ENCODE results near the gene NT5DC4. TPM values are rescaled to one million over a fixed set of nuclear protein-coding genes. Genes with fewer than 3 reads are reported as not detected.

The NT5DC4 gene
- not detected for total RNA-seq

DNA sequence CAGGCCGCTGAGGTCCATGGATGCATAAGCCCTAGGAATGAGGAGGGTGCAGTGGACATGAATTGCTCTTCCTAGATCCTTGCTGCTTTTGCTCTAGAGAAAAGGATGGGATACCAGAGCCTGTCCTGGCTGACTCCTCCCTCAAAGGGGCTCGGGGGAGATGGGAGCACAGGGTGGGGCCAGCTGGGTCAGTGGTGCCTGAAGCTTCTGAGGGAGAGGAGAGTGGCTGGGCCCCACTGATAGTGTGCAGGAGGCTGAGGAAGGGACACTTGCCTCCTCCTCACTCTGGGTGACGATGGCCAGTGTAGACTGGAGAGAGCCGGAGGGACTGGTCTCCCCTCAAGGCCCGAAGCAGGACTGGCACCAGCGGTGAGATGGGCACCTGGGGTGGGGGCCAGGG is at the start of gene NT5DC4:
NT5DC4 (plus strand) TSS at position 236 of the 400 bp plus-strand sequence; CDS start at position 296, 60 bp downstream.
- H3K4me1 Mint-ChIP-seq = peaks cover 7% of the 10 kb centered on the region
- DNase-seq = no peak
- no peaks in the 10 kb centered on the region for H3K9me3 Mint-ChIP-seq (ENCODE audit: low read depth)
- CTCF ChIA-PET = interaction anchor here (11.2 to 14.1 kb wide), 2 partner anchors 93 to 117 kb away, joined by 155 to 247 read pairs; no protein-coding TSS in a partner anchor
- H3K36me3 Mint-ChIP-seq = no peaks in the 10 kb centered on the region
- H3K4me3 Mint-ChIP-seq = no peak within 1 kb of the TSS
- no peak for ATAC-seq
- peaks cover 8% of the 10 kb centered on the region for H3K27me3 Mint-ChIP-seq
- no peak within 1 kb of the TSS for H3K27ac Mint-ChIP-seq

- CTCF ChIA-PET = interaction anchor here (1.7 kb wide), 1 partner anchor 19 kb away, joined by 6 read pairs; no protein-coding TSS in a partner anchor
- no peak for DNase-seq
Observed at GRCh38 chr2:112671801-112672200, 49.0 kb upstream of the NT5DC4 start.

DNA sequence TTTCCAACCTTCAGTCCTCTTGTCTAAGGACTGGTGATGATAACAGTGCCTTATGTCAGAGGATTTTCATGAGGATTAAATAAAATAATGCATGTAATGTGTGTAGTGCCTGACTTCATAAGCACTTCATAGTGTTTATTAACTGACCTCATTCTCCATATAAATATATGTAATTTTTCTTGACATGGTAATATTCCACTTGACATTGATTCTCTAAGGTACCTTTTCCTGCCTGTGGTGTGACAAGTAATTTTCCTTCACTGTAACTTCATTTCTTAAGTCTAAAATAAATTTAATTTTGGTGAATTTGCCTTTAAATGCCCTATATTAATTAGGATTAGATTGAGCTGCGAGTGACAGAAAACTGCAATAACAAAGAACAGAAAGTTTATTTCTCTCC is 47.8 kb upstream of the NT5DC4 start:
- peaks cover 2% of the 10 kb centered on the region for H3K36me3 Mint-ChIP-seq
- peaks cover 3% of the 10 kb centered on the region for H3K4me1 Mint-ChIP-seq
- no peak for ATAC-seq
- no peak overlapping the region for H3K27ac Mint-ChIP-seq
- H3K9me3 Mint-ChIP-seq (ENCODE audit: low read depth) = no peaks in the 10 kb centered on the region
- CTCF ChIA-PET = interaction anchor here (0.9 to 1.7 kb wide), 3 partner anchors 10 to 52 kb away, joined by 3 to 6 read pairs (median 5); no protein-coding TSS in a partner anchor
- H3K4me3 Mint-ChIP-seq = no peak overlapping the region
- peaks cover 4% of the 10 kb centered on the region for H3K27me3 Mint-ChIP-seq
- DNase-seq = no peak

More at GRCh38 chr2:112671801-112672200, 49.0 kb upstream of the NT5DC4 start:
- peaks cover 3% of the 10 kb centered on the region for H3K36me3 Mint-ChIP-seq
- H3K4me1 Mint-ChIP-seq = peaks cover 4% of the 10 kb centered on the region
- no peak for ATAC-seq
- no peaks in the 10 kb centered on the region for H3K9me3 Mint-ChIP-seq (ENCODE audit: low read depth)
- H3K27ac Mint-ChIP-seq = no peak overlapping the region
- no peak overlapping the region for H3K4me3 Mint-ChIP-seq
- H3K27me3 Mint-ChIP-seq = peaks cover 4% of the 10 kb centered on the region

- DNase-seq = no peak
- CTCF ChIA-PET = interaction anchor here (1.0 to 1.4 kb wide), 3 partner anchors 18 to 51 kb away, joined by 3 to 5 read pairs (median 3); partner anchors contain the start of gene SLC20A1
- Mint-ChIP-seq H3K27me3 (peaks cover 7% of the 10 kb centered on the region), H3K9me3 (ENCODE audit: low read depth) (no peaks in the 10 kb centered on the region), H3K36me3 (peaks cover 1% of the 10 kb centered on the region), H3K4me3 (no peak overlapping the region), H3K27ac (no peak overlapping the region), H3K4me1 (peaks cover 3% of the 10 kb centered on the region)
- no peak for ATAC-seq
Observed at GRCh38 chr2:112674229-112674628, 46.6 kb upstream of the NT5DC4 start.

DNA sequence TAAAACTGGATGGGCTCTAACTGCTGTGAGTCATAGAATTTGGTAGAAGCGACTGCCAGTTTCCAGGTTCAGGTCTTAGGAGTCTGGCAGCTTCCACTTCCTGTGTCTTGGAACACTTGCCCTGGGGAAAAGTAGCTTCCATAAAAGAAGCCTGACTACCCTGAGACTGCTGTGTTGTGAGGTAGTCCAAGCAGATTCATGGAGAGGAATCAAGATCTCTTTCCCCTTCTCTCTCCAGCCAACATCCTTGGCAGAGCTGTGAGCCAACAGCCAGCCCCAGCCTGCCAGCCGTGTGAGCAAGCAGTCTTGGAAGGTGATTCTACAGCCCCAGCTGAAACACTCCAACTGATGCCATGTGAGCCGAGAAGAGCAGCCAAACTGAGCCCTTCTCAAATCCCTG is 41.3 kb upstream of the NT5DC4 start:
- ATAC-seq (no peak), DNase-seq (no peak)
- Mint-ChIP-seq H3K36me3 (no peaks in the 10 kb centered on the region), H3K27ac (no peak overlapping the region), H3K9me3 (ENCODE audit: low read depth) (no peaks in the 10 kb centered on the region), H3K4me1 (peaks cover 12% of the 10 kb centered on the region), H3K4me3 (no peak overlapping the region), H3K27me3 (peaks cover 8% of the 10 kb centered on the region)
- CTCF ChIA-PET = interaction anchor here (2.0 kb wide), 1 partner anchor 46 kb away, joined by 7 read pairs; no protein-coding TSS in a partner anchor

DNA sequence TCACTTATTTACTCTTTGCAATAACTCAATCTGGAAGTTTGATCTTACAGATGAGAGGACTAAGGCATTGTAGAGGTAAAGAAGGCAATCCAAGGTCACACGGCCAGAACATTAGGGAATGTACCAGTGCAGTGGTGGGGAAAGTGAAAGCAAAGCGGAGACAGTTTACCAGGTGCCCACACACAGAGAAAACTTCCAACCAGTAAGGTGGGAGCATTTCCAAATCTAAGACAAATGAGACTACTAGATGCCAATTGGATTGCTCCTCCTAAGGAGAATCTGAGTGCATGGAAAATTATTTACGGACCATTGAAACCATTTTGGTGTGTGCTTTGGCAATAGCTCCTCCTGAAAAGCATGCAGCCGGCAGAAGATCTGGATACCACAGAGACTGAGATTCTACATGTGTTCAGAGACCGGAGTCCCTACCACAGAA is 40.1 kb upstream of the NT5DC4 start:
- CTCF ChIA-PET = no interaction called here

GRCh38 chr2:112682101-112682500 is 38.7 kb upstream of the NT5DC4 start:
- no peaks in the 10 kb centered on the region for H3K9me3 Mint-ChIP-seq (ENCODE audit: low read depth)
- ATAC-seq (no peak), DNase-seq (no peak)
- H3K27me3 Mint-ChIP-seq = peaks cover 5% of the 10 kb centered on the region
- CTCF ChIA-PET = interaction anchor here (1.1 to 1.6 kb wide), 3 partner anchors 10 to 56 kb away, joined by 3 to 4 read pairs (median 4); no protein-coding TSS in a partner anchor
- no peak overlapping the region for H3K27ac Mint-ChIP-seq
- no peaks in the 10 kb centered on the region for H3K36me3 Mint-ChIP-seq
- no peak overlapping the region for H3K4me3 Mint-ChIP-seq
- H3K4me1 Mint-ChIP-seq = peaks cover 25% of the 10 kb centered on the region

More for the DNA sequence above, 40.1 kb upstream of the NT5DC4 start:
- peaks cover 19% of the 10 kb centered on the region for H3K4me1 Mint-ChIP-seq
- no peaks in the 10 kb centered on the region for H3K36me3 Mint-ChIP-seq
- no peak overlapping the region for H3K27ac Mint-ChIP-seq
- no peak overlapping the region for H3K4me3 Mint-ChIP-seq
- no peaks in the 10 kb centered on the region for H3K9me3 Mint-ChIP-seq (ENCODE audit: low read depth)
- no peak for ATAC-seq
- H3K27me3 Mint-ChIP-seq = peaks cover 5% of the 10 kb centered on the region
- DNase-seq = no peak

DNA sequence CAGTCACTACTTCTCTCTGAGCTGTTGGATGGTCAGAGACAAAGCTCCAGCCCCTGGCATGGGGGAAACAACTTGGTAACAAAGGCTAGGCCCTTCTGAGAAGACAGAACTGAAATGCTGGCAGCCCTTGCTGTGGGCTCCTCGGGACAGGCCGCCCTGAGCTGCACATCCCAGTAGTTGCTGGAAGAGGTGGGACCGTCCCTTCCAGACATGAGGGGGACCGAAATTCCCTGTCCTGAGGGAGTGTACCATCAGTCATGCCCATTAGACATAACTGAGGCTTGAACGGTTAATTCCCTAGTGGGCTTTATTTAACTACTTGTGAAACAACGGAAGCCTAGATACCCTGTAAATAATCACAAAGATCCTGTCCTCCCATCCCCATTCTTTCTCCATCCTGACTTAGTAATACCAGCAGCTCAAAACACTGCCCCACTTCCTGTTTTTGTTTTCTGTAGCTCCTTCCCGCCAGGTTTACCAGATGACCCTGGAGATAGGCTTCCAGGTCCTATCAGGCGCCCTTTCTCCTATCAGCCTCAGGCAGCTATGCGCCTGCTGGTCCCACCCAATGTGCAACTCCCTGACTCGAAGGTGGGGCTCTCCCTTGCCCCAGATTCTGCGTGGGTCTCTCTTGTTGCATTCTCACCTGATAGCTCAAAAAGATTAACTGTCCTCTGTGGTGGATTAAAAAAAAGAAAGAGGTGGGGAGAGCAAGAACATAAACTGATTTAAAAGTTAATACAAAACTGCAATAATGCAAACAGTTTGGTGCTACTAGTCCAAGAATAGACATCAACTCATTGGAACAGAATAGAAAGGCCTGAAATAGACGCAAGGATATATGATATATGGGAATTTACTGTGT is 37.0 kb upstream of the NT5DC4 start:
- Mint-ChIP-seq H3K4me3 (no peak overlapping the region), H3K27ac (peak overlapping the region; percentile 34), H3K9me3 (ENCODE audit: low read depth) (no peaks in the 10 kb centered on the region), H3K36me3 (no peaks in the 10 kb centered on the region), H3K4me1 (peaks cover 28% of the 10 kb centered on the region), H3K27me3 (peaks cover 2% of the 10 kb centered on the region)
- DNase-seq = no peak
- CTCF ChIA-PET = interaction anchor here (0.7 to 1.5 kb wide), 7 partner anchors 9 to 84 kb away, joined by 3 to 4 read pairs (median 3); no protein-coding TSS in a partner anchor
- ATAC-seq = no peak

DNA sequence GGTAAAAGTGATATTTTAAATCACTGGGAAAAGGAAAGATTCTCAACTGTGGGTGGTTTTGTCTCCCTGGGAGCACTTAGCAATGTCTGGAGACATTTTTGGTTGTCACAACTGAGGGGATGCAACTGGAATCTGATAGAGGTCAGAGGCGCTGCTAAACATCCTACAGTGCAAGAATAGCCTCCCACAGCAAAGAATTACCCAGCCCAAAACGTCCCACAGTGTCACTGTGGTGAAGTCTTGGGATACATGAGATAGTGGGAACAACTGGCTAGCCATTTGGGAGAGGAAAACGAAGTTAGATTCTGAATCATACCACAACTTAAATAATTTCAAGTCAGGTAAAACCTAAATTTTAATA is 36.4 kb upstream of the NT5DC4 start:
- ATAC-seq = no peak
- Mint-ChIP-seq H3K9me3 (ENCODE audit: low read depth) (no peaks in the 10 kb centered on the region), H3K27ac (no peak overlapping the region), H3K4me3 (no peak overlapping the region), H3K4me1 (peaks cover 31% of the 10 kb centered on the region), H3K27me3 (peaks cover 2% of the 10 kb centered on the region), H3K36me3 (no peaks in the 10 kb centered on the region)
- CTCF ChIA-PET = interaction anchor here (1.1 to 2.2 kb wide), 4 partner anchors 8 to 58 kb away, joined by 3 to 6 read pairs (median 4); no protein-coding TSS in a partner anchor
- DNase-seq = no peak

DNA sequence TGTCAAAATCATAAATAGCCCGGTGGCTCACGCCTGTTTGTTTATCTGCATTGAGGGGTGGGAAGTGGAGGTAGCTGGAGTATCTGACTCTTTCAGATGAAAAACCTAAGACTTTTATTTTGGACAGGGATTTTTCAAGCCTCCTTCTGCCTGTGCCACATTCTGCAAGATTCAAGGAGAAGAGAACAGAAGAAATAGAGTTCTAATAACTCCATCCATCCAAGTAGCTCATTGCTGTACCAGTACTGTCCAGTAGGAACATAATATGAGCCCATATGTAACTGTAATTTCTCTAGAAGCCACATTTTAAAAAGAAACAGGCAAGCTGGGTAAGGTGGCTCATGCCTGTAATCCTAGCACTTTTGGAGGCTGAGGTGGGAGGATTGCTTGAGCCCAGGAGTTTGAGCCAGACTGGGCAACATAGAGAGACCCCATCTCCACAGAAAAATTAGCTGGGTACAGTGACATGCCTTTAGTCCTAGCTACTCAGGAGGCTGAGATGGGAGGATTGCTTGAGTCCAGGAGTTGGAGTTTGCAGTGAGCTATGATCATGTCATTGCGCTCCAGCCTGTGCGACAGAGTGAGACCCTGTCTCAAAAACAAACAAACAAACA is 35.4 kb upstream of the NT5DC4 start:
- no peak overlapping the region for H3K4me3 Mint-ChIP-seq
- no peak overlapping the region for H3K27ac Mint-ChIP-seq
- ATAC-seq (peak; percentile 39), DNase-seq (no peak)
- H3K27me3 Mint-ChIP-seq = no peaks in the 10 kb centered on the region
- CTCF ChIA-PET = interaction anchor here (0.8 to 2.2 kb wide), 5 partner anchors 9 to 59 kb away, joined by 3 to 9 read pairs (median 3); no protein-coding TSS in a partner anchor
- H3K4me1 Mint-ChIP-seq = peaks cover 36% of the 10 kb centered on the region
- H3K36me3 Mint-ChIP-seq = no peaks in the 10 kb centered on the region
- H3K9me3 Mint-ChIP-seq (ENCODE audit: low read depth) = no peaks in the 10 kb centered on the region

- Mint-ChIP-seq H3K27ac (no peak overlapping the region), H3K27me3 (no peaks in the 10 kb centered on the region), H3K4me3 (no peak overlapping the region), H3K4me1 (peaks cover 45% of the 10 kb centered on the region), H3K9me3 (ENCODE audit: low read depth) (no peaks in the 10 kb centered on the region), H3K36me3 (no peaks in the 10 kb centered on the region)
- CTCF ChIA-PET = interaction anchor here (0.9 to 2.2 kb wide), 6 partner anchors 20 to 87 kb away, joined by 3 to 9 read pairs (median 5); no protein-coding TSS in a partner anchor
- DNase-seq (no peak), ATAC-seq (no peak)
Observed at GRCh38 chr2:112686348-112687217, 34.2 kb upstream of the NT5DC4 start.

DNA sequence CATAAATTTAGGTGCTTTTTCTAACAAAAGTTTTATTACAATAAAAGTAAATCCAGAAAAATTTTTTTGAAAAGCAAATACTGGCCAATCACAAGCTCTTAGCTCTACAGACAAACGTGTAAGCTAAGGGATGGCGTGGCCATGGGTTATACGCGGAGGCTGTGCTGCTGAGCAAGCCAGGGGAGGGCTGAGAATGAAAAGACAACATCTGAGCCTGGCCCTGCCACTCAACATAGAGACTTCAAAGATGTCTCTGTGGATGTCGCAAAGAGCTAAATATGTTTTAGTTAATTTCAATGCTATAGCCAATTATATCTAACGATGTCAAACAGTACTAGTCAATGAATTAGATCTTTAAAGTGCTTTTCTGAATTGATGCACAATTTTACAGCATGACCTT is 33.3 kb upstream of the NT5DC4 start:
- no peak for DNase-seq
- no peaks in the 10 kb centered on the region for H3K36me3 Mint-ChIP-seq
- H3K4me1 Mint-ChIP-seq = peaks cover 55% of the 10 kb centered on the region
- no peaks in the 10 kb centered on the region for H3K27me3 Mint-ChIP-seq
- ATAC-seq = no peak
- CTCF ChIA-PET = interaction anchor here (0.8 to 1.8 kb wide), 3 partner anchors 19 to 39 kb away, joined by 3 to 4 read pairs (median 3); no protein-coding TSS in a partner anchor
- no peak overlapping the region for H3K27ac Mint-ChIP-seq
- H3K4me3 Mint-ChIP-seq = no peak overlapping the region
- no peaks in the 10 kb centered on the region for H3K9me3 Mint-ChIP-seq (ENCODE audit: low read depth)

Measured in activated CD8-positive, alpha-beta memory T cell treated with anti-CD3 and anti-CD28 coated beads, Interleukin-2, amount 10 ng/mL, durations not matched to agents 7 days and 5 days (primary cell).